DMS53 treated with DMSO at 0.1 percent for 48 hours (cell line): ENCODE data around the gene TMOD1.
"Not testable (repeated sequence)": the region's sequence is repeated elsewhere in the genome, so short reads cannot be mapped to it uniquely, and the experiment has no call there.

ENCODE experiments used
- DNase-seq: peaks from one replicate; lab custom pipeline; 2025; ENCODE audit not compliant: unreplicated experiment; lab: John Stamatoyannopoulos, UW

The TMOD1 gene

DNA sequence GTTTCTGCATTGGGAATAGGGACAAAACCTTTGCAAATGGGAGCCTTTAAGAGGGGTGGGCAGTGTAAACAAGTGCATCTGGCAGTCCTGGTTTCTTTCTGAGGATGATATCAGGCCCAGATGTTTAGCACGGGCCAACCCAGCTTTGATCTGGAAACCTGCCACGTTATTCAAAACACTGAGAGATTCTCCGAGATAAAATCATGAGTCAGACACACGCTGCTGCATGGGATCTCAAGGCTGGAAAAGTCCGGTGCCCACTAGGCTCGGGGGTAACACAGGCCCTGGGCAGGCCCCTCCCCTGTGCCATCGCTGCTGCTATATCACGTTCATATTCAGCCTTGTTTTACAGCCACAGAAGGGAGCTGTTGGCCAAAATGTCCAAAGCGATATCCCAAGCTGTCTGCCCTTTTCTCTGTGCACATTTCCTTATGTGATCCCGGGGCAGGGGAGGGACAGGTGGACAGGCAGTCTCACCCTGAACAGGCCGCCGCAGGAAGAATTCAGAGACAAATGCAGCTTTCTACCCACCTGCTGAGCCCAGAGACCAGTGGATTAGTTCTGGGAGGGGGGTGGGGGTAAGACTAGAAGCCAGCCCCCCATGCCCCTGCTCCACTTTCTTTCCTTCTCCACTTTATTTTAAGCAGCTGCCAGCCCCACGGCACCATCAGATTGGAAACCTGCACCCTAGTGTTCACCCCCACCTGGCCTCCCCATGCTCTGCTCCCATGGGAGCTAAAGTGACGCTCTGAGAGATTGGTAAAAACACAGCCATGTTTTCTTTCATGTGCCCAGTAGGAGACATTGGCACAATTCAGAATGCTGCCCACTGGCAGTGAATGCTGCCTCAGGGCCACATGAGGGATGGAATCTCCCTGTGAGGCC lies 63.1 kb downstream of the TMOD1 start:
- no peak for DNase-seq

DNA sequence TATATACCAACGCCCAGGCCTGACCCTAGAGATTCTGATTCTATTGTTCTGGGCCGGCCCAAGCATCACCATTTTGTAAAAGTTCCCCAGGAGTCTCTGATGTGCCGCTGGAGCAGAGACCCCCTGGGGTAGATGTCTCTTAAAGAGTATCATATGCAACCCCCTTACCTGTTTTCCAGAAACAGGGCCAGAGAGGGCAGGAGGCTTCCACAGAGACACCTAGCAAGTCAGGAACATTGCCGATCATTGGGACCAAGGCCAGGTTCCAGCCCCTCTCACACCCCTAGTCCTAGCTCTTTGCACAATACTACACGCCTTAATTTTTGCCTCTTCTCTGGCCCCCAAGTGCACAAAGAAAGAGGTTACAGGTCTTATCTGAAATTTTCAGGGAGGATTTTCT lies 63.8 kb downstream of the TMOD1 start:
- DNase-seq: no peak

DNA sequence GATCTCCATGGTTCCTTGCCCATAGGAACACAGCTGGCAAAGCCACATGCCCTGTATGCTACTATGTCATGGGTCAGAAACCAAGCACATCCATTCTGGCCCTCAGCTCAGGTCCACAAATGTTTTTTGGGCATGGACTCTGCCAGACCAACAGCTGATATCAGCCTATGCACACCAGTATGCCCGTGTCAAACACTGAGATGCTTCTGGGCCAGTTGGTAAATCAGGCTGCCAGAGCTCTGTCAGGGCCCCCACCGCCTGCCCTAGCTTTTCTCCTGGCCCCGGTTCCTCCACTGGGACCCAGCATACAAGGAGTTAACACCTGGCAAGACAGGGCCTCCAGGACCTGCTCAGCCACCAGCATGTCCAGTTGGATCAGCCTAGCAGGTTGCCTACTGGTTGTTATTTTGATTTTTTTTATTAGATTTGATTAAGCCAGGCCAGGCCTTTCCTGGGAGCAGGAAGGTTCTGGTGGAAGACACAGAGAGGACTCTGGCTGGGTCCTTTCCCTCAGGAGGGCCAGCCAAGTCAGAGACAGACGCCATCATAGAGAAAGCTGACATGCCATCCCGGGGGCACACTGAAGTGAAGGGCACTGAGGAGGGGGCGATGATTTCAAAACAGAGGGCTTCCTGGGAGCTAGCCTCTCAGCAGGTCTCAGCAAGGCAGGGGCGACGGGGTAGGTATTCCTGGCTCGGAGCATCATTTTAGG lies 65.9 kb downstream of the TMOD1 start:
- DNase-seq: no peak

DNA sequence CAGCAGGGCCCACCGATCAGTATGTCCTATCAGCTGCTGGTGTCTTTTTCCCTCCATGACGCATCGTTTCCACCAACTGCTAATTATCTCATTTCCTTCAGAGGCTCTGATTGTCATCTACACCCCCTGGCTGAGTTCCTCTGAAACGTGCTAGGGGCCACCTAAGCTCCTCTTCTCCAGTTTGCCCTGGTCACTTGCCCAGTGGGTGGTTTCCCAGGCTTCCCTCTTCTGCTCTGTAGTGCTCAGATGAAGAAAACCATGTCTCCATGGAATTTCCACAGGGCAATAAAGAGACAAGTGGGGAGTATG lies 66.4 kb downstream of the TMOD1 start:
- DNase-seq: no peak

DNA sequence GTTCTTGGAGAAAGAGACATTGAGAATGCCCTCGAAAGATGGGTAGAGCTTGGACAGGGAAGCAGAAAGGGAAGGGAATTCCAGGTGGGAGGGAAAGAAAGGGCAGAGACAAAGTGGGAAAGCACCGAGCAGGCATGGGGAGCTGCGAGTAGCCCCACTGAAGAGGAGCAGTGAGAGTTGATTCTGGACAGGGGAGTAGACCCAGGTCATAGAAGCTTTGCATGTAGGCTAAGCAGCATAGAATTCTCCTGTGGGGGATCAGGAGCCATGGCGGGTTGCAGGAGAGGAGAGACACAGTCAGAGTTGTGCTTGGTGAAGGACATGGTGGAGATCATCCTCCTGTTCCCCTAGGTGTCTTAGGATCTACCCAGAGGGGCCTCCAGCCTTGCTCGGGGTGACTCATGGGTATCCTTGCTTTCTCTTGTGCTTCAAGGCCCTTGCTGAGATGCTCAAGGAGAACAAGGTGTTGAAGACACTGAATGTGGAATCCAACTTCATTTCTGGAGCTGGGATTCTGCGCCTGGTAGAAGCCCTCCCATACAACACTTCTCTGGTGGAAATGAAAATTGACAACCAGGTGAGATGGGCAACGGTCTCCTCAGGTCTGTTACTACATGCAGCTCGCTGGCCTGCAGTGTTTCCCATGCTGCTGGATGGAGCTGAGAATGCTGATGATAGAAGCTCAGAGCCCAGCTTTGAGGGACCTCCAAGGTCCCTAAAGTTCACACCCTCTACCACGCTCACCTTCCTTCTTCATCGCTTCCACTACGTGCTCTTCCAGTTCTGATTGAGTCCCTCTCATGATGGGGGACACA lies 67.2 kb downstream of the TMOD1 start:
- DNase-seq: no peak

DNA sequence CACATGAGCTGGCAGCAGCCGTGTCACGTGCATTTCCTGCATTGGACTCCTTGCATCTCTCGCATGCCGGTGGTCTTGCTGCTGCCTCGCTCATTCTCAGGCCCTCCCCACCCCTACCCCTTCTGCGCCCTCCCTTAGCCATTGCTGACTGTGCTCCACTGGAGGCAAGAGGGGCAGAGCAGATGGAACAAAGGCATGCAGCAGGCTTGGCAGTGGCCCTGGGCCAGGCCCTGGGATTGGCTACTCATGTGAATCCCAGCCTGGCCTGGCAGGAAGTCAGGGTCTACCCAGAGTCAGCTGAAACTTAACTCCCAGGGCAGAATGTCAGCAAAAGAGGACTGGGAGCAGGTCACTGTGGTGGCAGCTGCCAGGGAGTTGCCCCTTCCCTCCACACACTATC lies 69.4 kb downstream of the TMOD1 start:
- no peak for DNase-seq

DNA sequence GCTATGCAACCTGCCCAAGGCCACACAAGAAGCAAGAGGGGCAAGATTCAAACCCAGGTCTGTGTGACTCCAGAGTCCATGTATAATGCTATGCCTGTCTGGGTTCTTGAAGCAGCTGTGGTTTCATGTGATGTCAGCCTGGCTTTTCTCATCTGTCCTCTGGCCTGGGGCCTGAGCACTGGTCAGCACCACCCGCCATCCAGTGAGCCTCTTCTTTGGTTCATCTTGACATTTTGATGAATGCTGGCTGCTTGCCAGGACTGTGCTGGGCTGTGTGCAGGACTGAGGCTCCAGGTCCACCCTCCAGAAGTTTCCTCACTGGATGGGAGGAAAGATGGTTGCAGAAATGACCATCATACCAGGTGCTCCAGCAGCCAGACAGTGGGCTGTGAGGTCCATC lies 70.2 kb downstream of the TMOD1 start:
- no peak for DNase-seq

DNA sequence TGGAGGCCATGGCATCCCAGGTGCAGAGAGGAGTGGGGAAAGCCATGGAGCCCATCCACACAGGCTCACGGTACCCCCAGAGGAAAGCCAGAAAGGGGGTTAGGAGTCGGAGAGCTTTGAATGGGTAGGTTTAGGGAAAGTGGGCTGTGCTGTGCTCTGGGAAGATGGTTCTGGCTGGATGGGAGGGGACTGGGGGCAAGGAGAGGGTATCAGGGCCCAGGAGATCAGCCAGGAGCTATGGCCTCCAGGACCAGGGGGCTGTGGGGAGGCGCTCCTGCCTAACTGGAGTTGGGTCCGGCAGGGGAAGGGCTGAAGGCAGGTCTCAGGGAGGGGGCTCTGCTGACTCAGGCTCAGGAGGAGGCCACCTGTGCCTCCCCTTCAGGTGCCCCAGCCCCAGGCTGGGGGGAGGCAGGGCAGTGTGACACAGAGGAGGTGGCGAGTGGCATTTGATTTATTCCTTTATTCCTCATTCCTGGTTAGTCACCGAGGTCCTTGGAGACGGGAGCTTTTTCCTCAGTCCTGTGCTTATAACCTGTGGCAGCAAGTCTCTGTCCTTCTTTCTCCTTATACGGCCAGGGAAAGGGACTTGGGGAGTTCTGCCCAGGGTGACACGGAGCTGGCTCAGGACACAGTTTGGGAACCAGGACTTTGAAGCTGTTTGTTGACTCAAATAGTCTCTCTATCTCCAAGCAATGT lies 70.9 kb downstream of the TMOD1 start:
- no peak for DNase-seq

DNA sequence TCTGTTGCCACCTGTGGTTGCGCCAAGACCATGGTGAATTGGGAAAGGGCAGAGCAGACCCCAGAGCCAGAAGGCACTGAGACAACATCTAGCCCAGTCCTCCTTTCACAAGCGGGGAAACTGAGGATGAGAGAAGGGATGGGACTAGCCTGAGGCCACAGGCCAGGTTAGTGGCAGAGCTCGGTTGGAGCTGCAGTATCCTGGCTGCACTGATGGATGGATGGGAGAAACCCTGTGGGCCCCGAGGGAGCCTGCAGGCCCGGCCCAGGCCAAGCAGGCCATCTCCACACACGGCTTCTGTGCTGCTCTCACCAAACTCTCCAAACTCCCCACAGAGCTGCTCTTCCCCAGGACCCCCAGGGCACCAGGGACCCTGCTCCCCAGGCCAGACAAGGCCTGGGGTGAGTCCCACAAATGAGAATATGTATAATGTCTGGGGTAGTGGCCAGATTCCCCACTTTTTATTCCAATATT lies 71.5 kb downstream of the TMOD1 start:
- DNase-seq: no peak

DNA sequence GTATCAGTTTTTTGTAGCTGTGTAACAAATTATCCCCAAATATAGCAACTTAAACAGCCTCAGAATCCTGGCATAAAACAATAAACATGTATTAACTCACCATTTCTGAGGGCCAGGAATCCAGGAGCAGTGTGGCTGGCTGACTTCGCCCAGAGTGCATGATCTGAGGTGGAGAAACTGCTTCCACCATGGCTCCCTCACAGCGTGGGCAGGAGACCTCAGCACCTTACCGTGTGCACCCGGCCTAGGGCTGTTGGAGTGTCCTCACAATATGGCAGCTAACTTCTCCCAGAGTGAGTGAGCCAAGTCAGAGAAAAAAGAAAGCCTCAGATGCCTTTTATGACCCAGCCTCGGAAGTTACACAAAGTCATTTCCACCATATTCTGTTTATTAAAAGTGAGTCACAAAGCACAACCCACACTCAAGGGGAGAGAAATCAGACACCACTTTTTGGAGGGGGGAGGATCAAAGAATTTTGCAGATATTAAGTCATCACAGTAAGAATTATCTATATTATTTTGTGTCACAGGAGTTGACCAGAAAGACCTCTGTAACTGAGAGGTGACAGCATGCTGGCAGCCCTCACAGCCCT lies 72.1 kb downstream of the TMOD1 start:
- DNase-seq: no peak

DNA sequence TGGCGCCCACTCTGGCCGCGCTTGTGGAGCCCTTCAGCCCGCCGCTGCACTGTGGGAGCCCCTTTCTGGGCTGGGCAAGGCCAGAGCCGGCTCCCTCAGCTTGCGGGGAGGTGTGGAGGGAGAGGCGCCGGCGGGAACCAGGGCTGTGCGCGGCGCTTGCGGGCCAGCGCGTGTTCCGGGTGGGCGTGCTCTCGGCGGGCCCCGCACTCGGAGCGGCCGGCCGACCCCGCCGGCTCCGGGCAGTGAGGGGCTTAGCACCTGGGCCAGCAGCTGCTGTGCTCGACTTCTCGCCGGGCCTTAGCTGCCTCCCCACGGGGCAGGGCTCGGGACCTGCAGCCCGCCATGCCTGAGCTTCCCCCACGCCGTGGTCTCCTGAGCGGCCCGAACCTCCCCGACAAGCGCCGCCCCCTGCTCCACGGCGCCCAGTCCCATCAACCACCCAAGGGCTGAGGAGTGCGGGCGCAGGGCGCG lies 72.7 kb downstream of the TMOD1 start:
- DNase-seq: not testable (repeated sequence)

DNA sequence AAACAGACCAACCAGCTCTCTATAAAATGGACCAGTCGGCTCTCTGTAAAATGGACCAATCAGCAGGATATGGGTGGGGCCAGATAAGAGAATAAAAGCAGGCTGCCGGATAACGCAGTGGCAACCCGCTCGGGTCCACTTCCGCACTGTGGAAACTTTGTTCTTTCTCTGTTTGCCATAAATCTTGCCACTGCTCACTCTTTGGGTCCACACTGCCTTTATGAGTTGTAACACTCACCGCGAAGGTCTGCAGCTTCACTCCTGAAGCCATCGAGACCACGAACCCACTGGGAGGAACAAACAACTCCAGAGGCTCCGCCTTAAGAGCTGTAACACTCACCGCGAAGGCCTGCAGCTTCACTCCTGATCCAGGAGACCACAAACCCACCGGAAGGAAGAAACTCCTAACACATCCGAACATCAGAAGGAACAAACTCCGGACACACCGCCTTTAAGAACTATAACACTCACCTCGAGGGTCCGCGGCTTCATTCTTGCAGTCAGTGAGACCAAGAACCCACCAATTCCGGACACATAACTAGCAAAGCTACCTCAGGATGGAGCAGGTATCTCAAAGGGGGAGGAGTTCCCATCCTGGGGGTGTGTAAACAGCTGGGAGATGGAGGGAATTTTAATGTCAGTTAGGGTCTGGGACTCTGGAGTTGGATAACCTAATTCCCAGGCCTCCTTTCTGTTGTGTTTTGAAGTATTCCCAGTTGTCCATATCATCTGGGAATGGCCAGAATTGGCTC lies 73.6 kb downstream of the TMOD1 start:
- DNase-seq: not testable (repeated sequence)

DNA sequence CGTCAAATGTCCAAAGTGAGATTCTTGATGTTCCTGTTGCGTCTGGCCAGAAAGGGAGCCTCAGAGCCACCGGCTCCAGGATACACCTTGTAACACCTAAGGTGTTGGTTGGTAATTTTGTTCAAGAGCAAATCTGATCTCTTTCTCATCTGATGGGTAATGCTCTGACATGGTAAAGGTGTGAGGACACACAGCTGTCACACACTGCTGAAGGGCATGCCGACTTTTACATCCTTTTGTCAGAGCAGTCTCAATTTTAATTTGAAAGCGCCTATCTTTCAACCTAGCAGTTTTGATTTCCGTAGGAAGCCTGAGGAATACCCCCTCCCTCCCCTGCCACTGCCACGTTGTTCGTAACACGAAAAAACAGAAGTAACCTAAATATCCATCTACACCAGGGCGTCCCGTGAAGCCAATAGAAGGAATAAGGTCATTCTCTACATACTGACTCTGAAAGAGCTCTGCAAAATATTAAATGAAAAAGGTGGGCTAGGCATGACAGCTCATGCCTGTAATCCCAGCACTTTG lies 74.3 kb downstream of the TMOD1 start:
- no peak for DNase-seq

DNA sequence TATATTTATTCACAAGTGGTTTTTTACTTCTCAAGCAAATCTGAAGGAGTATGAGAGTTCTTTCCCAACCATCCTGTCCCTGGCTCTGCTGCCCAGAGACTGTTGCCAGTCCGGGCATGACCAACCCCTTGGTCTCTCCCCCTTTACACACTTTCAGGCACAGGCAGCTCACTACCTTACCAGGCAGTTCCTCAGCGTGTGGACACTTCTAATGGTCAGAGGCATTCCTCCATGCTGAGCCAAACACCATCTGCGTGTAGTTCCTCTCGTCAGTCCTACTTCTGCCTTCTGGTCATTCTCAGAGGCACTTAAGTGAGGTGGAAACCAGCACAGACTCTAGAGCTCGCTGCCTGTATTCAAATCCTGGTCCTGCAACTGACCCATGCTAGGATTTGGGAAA lies 75.6 kb downstream of the TMOD1 start:
- DNase-seq: no peak

DNA sequence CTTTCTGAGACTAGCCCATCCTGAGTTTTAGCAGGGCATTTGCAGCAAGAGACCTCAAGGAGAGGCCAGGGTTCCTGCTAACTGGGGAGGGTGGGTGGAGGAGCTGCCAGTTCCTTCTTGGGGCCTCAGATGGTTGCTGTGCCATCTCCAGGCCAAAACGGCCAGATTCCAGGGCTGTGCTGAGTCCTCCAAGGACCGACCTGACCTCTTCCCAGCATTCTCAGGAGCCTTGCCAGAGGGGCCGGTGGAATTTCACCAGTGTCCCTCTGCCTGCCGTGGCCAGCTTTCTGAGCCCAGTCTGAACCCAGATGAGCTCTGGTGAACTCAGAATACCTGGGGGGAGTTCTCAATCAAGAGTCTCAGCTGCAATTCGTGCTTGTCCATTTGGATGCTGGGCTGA lies 77.4 kb downstream of the TMOD1 start:
- no peak for DNase-seq

DNA sequence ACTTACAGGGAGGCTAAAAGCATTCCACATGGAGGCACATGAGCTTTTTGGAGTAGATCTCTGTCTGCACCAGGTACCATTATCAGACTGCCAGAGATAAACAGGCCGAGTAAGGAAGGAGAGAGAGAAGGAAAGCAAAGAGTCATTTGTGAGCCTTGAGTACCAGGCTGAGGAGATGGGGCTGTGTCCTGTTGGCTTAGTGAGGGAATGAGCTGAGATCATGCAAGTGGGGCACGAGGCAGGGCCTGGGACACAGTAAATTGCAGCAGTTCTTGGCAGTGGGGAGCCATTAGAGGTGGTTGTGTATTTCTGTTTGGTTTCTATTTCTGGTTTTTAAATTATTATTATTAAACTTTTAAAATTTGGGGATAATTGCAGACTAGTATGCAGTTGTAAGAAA lies 78.4 kb downstream of the TMOD1 start:
- no peak for DNase-seq

DNA sequence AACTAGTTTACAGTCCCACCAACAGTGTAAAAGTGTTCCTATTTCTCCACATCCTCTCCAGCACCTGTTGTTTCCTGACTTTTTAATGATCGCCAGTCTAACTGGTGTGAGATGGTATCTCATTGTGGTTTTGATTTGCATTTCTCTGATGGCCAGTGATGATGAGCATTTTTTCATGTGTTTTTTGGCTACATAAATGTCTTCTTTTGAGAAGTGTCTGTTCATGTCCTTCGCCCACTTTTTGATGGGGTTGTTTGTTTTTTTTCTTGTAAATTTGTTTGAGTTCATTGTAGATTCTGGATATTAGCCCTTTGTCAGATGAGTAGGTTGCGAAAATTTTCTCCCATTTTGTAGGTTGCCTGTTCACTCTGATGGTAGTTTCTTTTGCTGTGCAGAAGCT lies 80.1 kb downstream of the TMOD1 start:
- not testable (repeated sequence) for DNase-seq

DNA sequence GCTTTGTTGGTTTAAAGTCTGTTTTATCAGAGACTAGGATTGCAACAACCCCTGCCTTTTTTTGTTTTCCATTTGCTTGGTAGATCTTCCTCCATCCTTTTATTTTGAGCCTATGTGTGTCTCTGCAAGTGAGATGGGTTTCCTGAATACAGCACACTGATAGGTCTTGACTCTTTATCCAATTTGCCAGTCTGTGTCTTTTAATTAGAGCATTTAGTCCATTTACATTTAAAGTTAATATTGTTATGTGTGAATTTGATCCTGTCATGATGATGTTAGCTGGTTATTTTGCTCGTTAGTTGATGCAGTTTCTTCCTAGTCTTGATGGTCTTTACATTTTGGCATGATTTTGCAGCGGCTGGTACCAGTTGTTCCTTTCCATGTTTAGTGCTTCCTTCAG lies 83.3 kb downstream of the TMOD1 start:
- not testable (repeated sequence) for DNase-seq

DNA sequence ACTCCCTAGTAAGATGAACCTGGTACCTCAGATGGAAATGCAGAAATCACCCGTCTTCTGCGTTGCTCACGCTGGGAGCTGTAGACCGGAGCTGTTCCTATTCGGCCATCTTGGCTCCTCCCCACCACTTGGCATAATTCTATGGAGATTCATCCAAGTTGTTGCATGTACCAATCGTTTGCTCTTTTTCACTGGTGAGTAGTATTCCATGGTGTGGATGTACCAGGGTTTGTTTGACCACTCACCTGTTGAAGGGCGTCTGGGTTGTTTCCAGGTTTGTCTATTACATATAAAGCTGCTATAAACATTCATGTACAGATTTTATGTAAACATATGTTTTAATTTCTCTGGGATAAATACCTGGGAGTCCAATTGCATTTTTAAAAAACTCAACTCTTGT lies 85.4 kb downstream of the TMOD1 start:
- DNase-seq: not testable (repeated sequence)

DNA sequence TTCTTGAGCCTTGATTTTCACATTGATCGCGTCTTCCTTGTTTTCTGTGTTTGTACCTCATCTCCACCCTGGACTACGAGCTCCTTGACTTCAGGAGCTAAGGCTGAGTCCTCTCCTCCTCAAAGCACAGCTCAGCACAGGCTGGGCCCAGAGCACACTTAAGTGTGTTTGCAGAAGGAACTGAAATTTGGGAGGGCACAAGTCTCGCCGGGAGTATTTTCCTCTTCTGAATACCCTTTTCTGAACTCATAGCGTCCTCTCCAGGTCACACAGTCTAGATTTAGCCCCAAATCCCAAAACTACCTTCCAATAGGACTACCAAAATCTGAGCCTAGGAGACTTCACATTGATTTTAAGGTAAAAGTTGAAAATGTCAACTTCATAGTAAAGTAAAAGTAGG lies 90.1 kb downstream of the TMOD1 start:
- DNase-seq: no peak
